Stimulated activated CD4-positive, alpha-beta T cell treated with anti-CD3 and anti-CD28 coated beads, Interleukin-15, amount 100 ng/mL, for 48 hours (primary cell): ENCODE data around the gene RMI2.

Source experiments
- DNase-seq, 2 donors: peaks; one replicate each; pipeline ENCODE4 v3.0.0-alpha.2; 2020; ENCODE audit warnings: low read depth in 2 of 2

RMI2 gene

GRCh38 chr16:11384184-11384955 is 39.1 kb downstream of the RMI2 start:
- no peak for DNase-seq

DNA sequence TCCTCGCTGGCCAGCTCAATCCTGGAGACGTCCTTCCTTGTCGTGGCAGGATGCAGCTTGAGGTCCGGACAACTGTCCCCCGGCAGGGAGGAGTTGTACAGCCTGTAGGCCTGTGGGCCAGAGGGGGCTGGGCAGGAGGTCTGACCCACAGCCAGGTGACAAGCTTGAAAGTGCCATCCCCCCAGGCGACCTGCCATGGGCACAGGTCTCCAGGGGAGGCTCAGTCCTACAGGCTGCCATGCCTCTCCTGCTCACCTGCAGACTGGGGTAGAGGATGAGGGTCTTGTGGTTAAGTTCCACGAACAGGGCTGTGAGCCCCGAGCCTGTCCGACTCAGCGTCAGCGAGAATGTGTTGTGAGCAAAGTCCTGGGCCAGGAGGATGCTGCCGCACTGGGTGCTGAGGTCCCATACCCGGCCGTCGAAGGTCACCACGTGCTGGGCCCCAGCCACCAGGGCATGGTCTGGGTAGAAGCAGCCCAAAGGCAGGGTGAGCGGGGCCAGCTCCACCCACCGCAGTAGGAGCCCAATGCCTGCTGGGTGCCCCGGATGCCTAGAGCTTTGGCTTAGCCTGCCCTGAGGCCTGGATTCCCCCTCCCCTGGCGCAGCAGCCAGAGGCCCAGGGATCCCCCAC is 39.8 kb downstream of the RMI2 start:
- DNase-seq = no peak

GRCh38 chr16:11386054-11386680 is 40.9 kb downstream of the RMI2 start:
- no peak for DNase-seq

DNA sequence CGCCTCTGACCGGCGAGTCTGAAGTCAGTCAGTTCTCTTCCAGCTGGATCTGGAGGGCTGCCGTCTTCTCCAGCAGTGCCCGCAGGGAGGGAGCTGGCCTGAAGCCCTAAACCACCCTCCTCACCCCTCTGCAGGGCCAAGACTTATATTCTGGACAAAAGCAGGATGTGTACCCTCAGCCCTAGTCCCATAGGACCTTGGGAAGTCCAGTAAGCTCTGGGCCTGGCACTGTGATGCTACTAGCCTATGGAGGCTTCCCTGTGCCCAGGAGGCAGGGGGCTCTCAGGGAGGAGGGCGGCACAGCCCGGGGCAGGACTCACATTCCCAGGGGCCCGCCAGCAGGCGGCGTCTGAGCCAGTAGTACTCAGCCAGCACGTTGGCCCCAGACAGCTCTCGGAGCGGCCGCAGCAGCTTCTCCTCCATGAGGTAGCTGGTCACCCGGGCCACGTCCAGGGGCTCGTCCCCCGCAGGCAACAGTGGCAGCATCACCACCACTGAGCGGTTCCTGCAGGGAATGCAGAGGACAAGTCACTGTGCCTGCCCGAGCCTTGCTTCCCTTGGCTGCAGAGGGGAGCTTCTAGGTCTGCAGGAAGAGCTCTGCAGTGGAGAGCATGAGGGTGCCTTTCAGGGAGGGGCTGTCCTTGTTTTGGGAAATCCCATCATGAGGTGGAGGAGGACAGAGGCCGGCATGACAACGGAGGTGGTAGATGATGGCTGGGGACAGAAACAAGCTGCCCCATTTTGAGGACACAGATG is 41.7 kb downstream of the RMI2 start:
- no peak for DNase-seq

GRCh38 chr16:11389083-11389482 is 43.8 kb downstream of the RMI2 start:
- no peak for DNase-seq

GRCh38 chr16:11389631-11390565 is 44.6 kb downstream of the RMI2 start:
- DNase-seq = no peak

GRCh38 chr16:11390573-11391495 is 45.6 kb downstream of the RMI2 start:
- DNase-seq = no peak

- no peak for DNase-seq
Observed at GRCh38 chr16:11391576-11391975, 46.3 kb downstream of the RMI2 start.

DNA sequence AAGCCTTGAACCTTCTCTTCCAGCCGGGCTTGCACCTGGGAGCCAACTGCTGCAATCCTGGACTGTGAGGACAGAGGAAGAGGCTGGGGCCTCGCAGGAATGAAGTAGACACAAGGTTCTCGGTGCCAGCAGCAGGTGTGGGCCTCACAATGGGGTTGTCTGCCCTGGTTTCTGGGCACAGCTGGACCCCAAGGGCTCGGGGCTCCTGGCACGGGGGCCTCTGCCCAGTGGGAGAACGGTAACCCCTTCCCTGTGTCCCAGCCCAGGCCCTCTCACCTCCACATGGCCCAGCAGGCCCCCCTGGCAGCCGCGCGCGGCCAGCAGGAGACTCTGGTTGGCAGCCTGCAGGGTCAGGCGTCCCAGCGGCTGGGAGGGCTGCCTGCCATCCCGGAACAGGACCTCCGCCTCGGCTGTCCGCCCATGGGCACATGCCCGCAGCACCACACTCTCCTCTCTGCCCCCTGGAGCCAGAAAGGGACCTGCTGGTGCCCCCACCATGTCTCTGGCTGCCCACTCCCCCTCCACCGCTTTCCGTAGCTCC is 46.9 kb downstream of the RMI2 start:
- no peak for DNase-seq

- no peak for DNase-seq
Observed at GRCh38 chr16:11393366-11393765, 48.1 kb downstream of the RMI2 start.

- no peak for DNase-seq
Observed at GRCh38 chr16:11393861-11394592, 48.8 kb downstream of the RMI2 start.

- no peak for DNase-seq
Observed at GRCh38 chr16:11394593-11394960, 49.3 kb downstream of the RMI2 start.

- no peak for DNase-seq
Observed at GRCh38 chr16:11395008-11395948, 50.0 kb downstream of the RMI2 start.

- DNase-seq = no peak
Observed at GRCh38 chr16:11395949-11396240, 50.6 kb downstream of the RMI2 start.

DNA sequence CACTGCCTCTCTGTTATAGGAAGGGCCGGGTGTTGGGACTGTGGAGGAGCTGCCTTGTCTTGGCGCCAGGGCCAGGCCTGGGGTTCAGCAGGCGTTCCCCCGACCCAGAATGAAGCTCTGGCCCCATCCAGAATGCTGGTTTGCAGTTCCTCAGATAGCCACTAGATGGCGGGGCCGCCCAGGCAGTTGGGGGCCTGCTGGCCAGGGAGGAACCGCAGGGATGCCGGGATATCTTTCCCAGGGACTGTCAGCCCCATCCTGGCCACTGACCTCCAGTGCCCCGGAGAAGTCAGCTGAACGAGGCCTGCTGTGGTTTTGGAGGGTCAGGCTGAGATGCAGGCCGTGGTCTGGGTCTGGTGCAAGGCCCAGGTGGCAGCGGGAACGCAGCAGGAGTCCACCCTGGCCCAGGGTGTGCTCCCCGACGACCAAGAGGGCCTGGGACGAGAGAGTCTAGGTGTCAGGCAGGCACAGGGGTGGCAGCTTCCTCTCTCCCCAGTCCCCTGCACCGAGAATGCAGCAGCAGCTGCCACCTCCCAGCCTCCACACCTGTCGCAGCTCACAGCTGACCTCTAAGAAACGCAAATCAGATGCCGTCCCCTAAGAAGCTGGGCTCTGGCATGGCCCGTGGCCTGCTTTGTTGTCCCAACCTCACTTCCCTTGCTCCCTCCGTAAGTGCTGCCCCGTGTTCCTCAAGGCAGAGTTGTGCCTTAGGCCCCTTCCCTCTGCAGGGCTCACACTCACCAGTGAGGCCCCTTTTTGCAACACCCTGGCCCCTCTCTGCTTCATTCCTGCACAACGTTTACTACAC is 51.2 kb downstream of the RMI2 start:
- DNase-seq = peak; percentile 38 to 62

GRCh38 chr16:11398136-11398535 is 52.9 kb downstream of the RMI2 start:
- no peak for DNase-seq

DNA sequence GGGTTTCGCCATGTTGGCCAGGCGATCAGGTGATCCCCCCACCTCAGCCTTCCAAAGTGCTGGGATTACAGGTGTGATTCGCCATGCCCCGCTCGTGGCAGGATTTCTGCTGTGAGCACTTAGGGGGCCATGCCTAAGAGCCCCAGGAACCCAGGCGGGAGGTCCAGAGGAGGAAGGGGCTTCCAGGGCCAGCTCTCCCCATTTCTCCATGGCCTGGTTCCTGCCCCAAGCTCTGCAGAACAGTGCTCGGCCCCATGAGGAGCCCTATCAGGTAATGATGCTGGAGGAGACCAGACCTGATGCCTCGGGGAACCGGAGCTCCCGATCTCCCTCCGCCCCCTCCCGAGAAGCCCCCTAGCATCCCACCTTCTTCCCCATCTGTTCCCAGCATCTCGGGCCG is 53.6 kb downstream of the RMI2 start:
- no peak for DNase-seq
